Measurements from ENCODE around the gene RASSF6. TPM values are rescaled to one million over a fixed set of nuclear protein-coding genes. Genes with fewer than 3 reads are reported as not detected.
"Not testable (repeated sequence)": the region's sequence is repeated elsewhere in the genome, so short reads cannot be mapped to it uniquely, and the experiment has no call there.

RASSF6 gene
- total RNA-seq, 1 donor from 2014 or later = not detected

- Histone ChIP-seq H3K36me3 (no peaks in the 10 kb centered on the region), H3K9ac (no peak overlapping the region), H3K9me3 (ENCODE audit: low read depth) (no peaks in the 10 kb centered on the region), H2AFZ (replicated peaks) (no peak overlapping the region), H3K4me2 (no peak overlapping the region), H3K79me2 (ENCODE audit: low read depth) (no peaks in the 10 kb centered on the region), H3K27me3 (no peaks in the 10 kb centered on the region), H3F3A (ENCODE audit: low read depth) (no peaks in the 10 kb centered on the region), H3K4me3 (no peak overlapping the region), H3K27ac (no peak overlapping the region), H4K20me1 (ENCODE audit: low read depth) (no peaks in the 10 kb centered on the region), H3K4me1 (no peaks in the 10 kb centered on the region)
- Mint-ChIP-seq H3K27me3 (ENCODE audit: insufficient read depth, low read depth) (peaks cover 5% of the 10 kb centered on the region), H3K4me3 (no peak overlapping the region), H3K27ac (no peak overlapping the region), H3K9me3 (no peaks in the 10 kb centered on the region), H3K4me1 (no peaks in the 10 kb centered on the region), H3K36me3 (no peaks in the 10 kb centered on the region)
- TF ChIP-seq EZH2phosphoT487 (IDR thresholded peaks at IDR 0.05) (no peak), EZH2 (IDR thresholded peaks at IDR 0.05) (no peak), CTCF (IDR thresholded peaks at IDR 0.05) (no peak)
- no peak for DNase-seq (ENCODE audit: low spot score)
Measured at GRCh38 chr4:73631565-73632226, 11.5 kb upstream of the RASSF6 start.

GRCh38 chr4:73628834-73629233, 8.6 kb upstream of the RASSF6 start:
- H3K9ac ChIP-seq; H3K27ac ChIP-seq; H3K4me1 Mint-ChIP-seq; H3K4me3 Mint-ChIP-seq; H3K27me3 Mint-ChIP-seq (ENCODE audit: insufficient read depth, low read depth); H3K4me2 ChIP-seq; H3K27me3 ChIP-seq; H3K4me1 ChIP-seq; H4K20me1 ChIP-seq (ENCODE audit: low read depth); H3K9me3 Mint-ChIP-seq; H3K36me3 ChIP-seq; H3K9me3 ChIP-seq (ENCODE audit: low read depth); H3K27ac Mint-ChIP-seq; H3K36me3 Mint-ChIP-seq; H3K79me2 ChIP-seq (ENCODE audit: low read depth); DNase-seq (ENCODE audit: low spot score); H3F3A ChIP-seq (ENCODE audit: low read depth); H2AFZ ChIP-seq (replicated peaks); H3K4me3 ChIP-seq: not testable (repeated sequence)

DNA sequence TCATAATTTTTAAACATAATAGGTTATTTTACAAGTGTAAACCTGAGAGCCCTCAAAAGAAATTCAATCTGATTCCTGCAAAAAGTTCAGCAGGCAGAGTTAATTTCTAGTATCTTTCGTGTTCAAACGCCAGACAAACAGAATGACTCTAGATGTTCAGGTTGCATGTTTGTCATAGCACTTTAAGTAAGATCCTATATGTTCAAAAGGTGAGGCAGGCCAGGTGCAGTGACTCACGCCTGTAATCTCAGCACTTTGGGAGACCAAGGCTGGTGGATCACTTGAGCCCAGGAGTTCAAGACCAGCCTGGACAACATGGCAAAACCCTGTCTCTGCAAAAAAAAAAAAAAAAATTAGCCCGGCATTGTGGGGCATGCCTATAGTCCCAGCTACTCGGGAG, 1.1 kb upstream of the RASSF6 start:
- Histone ChIP-seq H2AFZ (replicated peaks) (no peak overlapping the region), H3K9ac (no peak overlapping the region), H3K36me3 (no peaks in the 10 kb centered on the region), H3K4me3 (no peak overlapping the region), H4K20me1 (ENCODE audit: low read depth) (no peaks in the 10 kb centered on the region), H3K27ac (no peak overlapping the region), H3F3A (ENCODE audit: low read depth) (peaks cover 11% of the 10 kb centered on the region), H3K4me1 (peaks cover 21% of the 10 kb centered on the region), H3K27me3 (peaks cover 9% of the 10 kb centered on the region), H3K79me2 (ENCODE audit: low read depth) (no peaks in the 10 kb centered on the region), H3K9me3 (ENCODE audit: low read depth) (no peaks in the 10 kb centered on the region), H3K4me2 (no peak overlapping the region)
- Mint-ChIP-seq H3K27ac (no peak overlapping the region), H3K4me1 (peaks cover 12% of the 10 kb centered on the region), H3K4me3 (no peak overlapping the region), H3K36me3 (no peaks in the 10 kb centered on the region), H3K9me3 (no peaks in the 10 kb centered on the region), H3K27me3 (ENCODE audit: insufficient read depth, low read depth) (peaks cover 5% of the 10 kb centered on the region)
- TF ChIP-seq EZH2 (IDR thresholded peaks at IDR 0.05) (no peak), EZH2phosphoT487 (IDR thresholded peaks at IDR 0.05) (no peak), CTCF (IDR thresholded peaks at IDR 0.05) (no peak)
- DNase-seq (ENCODE audit: low spot score) = no peak

DNA sequence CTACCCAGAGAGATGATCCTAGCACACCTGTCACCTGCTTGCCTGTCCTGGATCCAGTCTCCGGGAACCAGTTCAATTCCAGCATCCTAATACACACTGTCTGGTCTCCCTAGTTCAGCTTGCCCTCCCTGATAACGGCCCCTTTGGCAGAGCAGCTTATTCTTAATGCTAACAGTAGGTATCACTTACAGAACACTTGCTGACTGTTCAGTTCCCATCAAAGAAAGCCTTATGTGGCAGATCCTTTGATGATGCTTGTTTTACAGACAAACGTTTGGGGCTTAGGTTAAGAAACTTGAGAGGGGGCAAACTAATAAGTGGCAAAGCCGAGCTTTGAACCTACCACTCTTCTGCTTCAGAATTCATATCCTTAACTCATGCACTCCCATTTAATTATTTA, 890 bp downstream of the RASSF6 start:
- DNase-seq (ENCODE audit: low spot score) = no peak
- H3K4me1 ChIP-seq = peaks cover 21% of the 10 kb centered on the region
- Mint-ChIP-seq H3K27ac (no peak overlapping the region), H3K27me3 (ENCODE audit: insufficient read depth, low read depth) (peaks cover 5% of the 10 kb centered on the region), H3K36me3 (no peaks in the 10 kb centered on the region), H3K4me3 (no peak overlapping the region), H3K9me3 (no peaks in the 10 kb centered on the region), H3K4me1 (peaks cover 12% of the 10 kb centered on the region)
- no peaks in the 10 kb centered on the region for H3K36me3 ChIP-seq
- H3K4me3 ChIP-seq = no peak overlapping the region
- H3K4me2 ChIP-seq = no peak overlapping the region
- peaks cover 9% of the 10 kb centered on the region for H3K27me3 ChIP-seq
- H3K9me3 ChIP-seq (ENCODE audit: low read depth) = no peaks in the 10 kb centered on the region
- peaks cover 11% of the 10 kb centered on the region for H3F3A ChIP-seq (ENCODE audit: low read depth)
- no peaks in the 10 kb centered on the region for H4K20me1 ChIP-seq (ENCODE audit: low read depth)
- H2AFZ ChIP-seq (replicated peaks) = no peak overlapping the region
- TF ChIP-seq EZH2 (IDR thresholded peaks at IDR 0.05) (no peak), CTCF (IDR thresholded peaks at IDR 0.05) (no peak), EZH2phosphoT487 (IDR thresholded peaks at IDR 0.05) (no peak)
- H3K79me2 ChIP-seq (ENCODE audit: low read depth) = no peaks in the 10 kb centered on the region
- no peak overlapping the region for H3K9ac ChIP-seq
- no peak overlapping the region for H3K27ac ChIP-seq

All from neural progenitor cell (in vitro differentiated cells).